ENCODE measurements around the gene MEX3A. TPM values are rescaled to one million over a fixed set of nuclear protein-coding genes. Genes with fewer than 3 reads are reported as not detected.
A peak's percentile ranks its signal among the peaks of the same experiment; 100 is the strongest.
"Not testable (repeated sequence)": the region's sequence is repeated elsewhere in the genome, so short reads cannot be mapped to it uniquely, and the experiment has no call there.

The MEX3A gene
- polyA plus RNA-seq, 2 of the 4 experiments (the other 2 are of a cell fraction) = 1.8 to 4.9 TPM

GRCh38 chr1:156042828-156043227 is 39.4 kb downstream of the MEX3A start (continued):
- no peak for TF ChIP-seq MAX (IDR thresholded peaks at IDR 0.05)
- TF ChIP-seq HMGXB4 (CRISPR knock-in tag; IDR thresholded peaks at IDR 0.05; ENCODE audit: borderline replicate concordance) = no peak

- H3K9me3 ChIP-seq; H3K4me2 ChIP-seq; DNase-seq (ENCODE audit: low read depth in 1 of 2, low spot score in 1 of 2); FAIRE-seq; ATAC-seq; H3K4me1 ChIP-seq; POLR2A ChIA-PET; CTCF ChIA-PET; H3K27ac ChIP-seq; H3K4me3 ChIP-seq: not testable (repeated sequence)
- WGBS (ENCODE audit: missing lambda C conversion rate) = 92% methylated on average over 4 of the region's 4 CpGs
Observed at GRCh38 chr1:156034991-156035390, 47.3 kb downstream of the MEX3A start.

- FAIRE-seq (no peak), DNase-seq (ENCODE audit: low read depth in 1 of 2, low spot score in 1 of 2) (no peak), ATAC-seq (no peak; a peak in 2 of 6 replicates)
- Histone ChIP-seq H3K4me1 (no peaks in the 10 kb centered on the region), H3K4me3 (no peak overlapping the region), H3K9me3 (no peaks in the 10 kb centered on the region), H3K4me2 (no peak overlapping the region), H3K27ac (no peak overlapping the region)
- POLR2A ChIA-PET = no interaction called here
- TF ChIP-seq CHD2 (IDR thresholded peaks at IDR 0.05; ENCODE audit: low read length, partially characterized antibody) (no peak), RNF2 (IDR thresholded peaks at IDR 0.05; ENCODE audit: borderline replicate concordance, low read depth) (no peak), MYC (IDR thresholded peaks at IDR 0.05; ENCODE audit: borderline replicate concordance, low read length) (no peak), E2F6 (IDR thresholded peaks at IDR 0.05; ENCODE audit: borderline replicate concordance, low read depth) (no peak), EHF (CRISPR knock-in tag; IDR thresholded peaks at IDR 0.05) (no peak), HOXB5 (CRISPR knock-in tag; IDR thresholded peaks at IDR 0.05) (no peak), BHLHE40 (IDR thresholded peaks at IDR 0.05; ENCODE audit: low read depth, low read length) (no peak), ELK1 (IDR thresholded peaks at IDR 0.05; ENCODE audit: low read depth, low read length) (no peak)
- WGBS (ENCODE audit: missing lambda C conversion rate) = 65% methylated on average over 6 of the region's 6 CpGs
- CTCF ChIA-PET = interaction anchor here (0.9 to 2.2 kb wide), 5 partner anchors 18 to 86 kb away, joined by 3 to 9 read pairs (median 5); partner anchors contain the start of genes LAMTOR2 and UBQLN4
Observed at GRCh38 chr1:156033011-156033410, 49.3 kb downstream of the MEX3A start.

- FAIRE-seq (no peak), DNase-seq (ENCODE audit: low read depth in 1 of 2, low spot score in 1 of 2) (no peak), ATAC-seq (peak in 1 of 2 experiments; percentile 11; a peak in 1 of 6 replicates)
- 81% methylated on average over 4 of the region's 4 CpGs for WGBS (ENCODE audit: missing lambda C conversion rate)
- peaks cover 4% of the 10 kb centered on the region; the same call in 2 of the 3 replicates for H3K4me1 ChIP-seq
- POLR2A ChIA-PET = no interaction called here
- CTCF ChIA-PET = interaction anchor here (0.5 to 4.8 kb wide), 5 partner anchors 11 to 40 kb away, joined by 3 to 20 read pairs (median 12); partner anchors contain the start of genes LAMTOR2 and UBQLN4
- no peaks in the 10 kb centered on the region for H3K9me3 ChIP-seq
- TF ChIP-seq TFCP2L1 (CRISPR knock-in tag; IDR thresholded peaks at IDR 0.05) = no peak
- no peak overlapping the region for H3K4me2 ChIP-seq
- H3K27ac ChIP-seq = no peak overlapping the region
- H3K4me3 ChIP-seq = no peak overlapping the region
Observed at GRCh38 chr1:156026588-156026987, 55.7 kb downstream of the MEX3A start.

GRCh38 chr1:156025876-156026275 is 56.4 kb downstream of the MEX3A start:
- peak overlapping the region; percentile 36; the same call in 2 of the 3 replicates for H3K4me2 ChIP-seq
- WGBS (ENCODE audit: missing lambda C conversion rate) = 22% methylated on average over 9 of the region's 9 CpGs
- ChIA-PET CTCF (interaction anchor here (0.5 to 4.8 kb wide), 9 partner anchors 12 to 43 kb away, joined by 3 to 20 read pairs (median 4); partner anchors contain the start of genes LAMTOR2 and UBQLN4), POLR2A (interaction anchor here (0.7 kb wide), 1 partner anchor 15 kb away, joined by 6 read pairs; no protein-coding TSS in a partner anchor)
- no peak for FAIRE-seq
- ATAC-seq = peak; percentile 96 to 98
- 0 out of 6 replicates have a peak overlapping the region, but pooled peaks of 1 of the 2 experiments have one; percentile 23 for H3K27ac ChIP-seq
- DNase-seq (ENCODE audit: low read depth in 1 of 2, low spot score in 1 of 2) = peak; percentile 72 to 78
- H3K4me3 ChIP-seq = no peak overlapping the region
- H3K9me3 ChIP-seq = no peaks in the 10 kb centered on the region
- H3K4me1 ChIP-seq = peaks cover 6% of the 10 kb centered on the region; the same call in 2 of the 3 replicates
- TF ChIP-seq RCOR1 (IDR thresholded peaks at IDR 0.05; ENCODE audit: low read depth, low read length) (no peak), SMC3 (IDR thresholded peaks at IDR 0.05) (0 out of 3 replicates have a peak, but pooled peaks have one; percentile 26), RAD21 (conservative IDR thresholded peaks at IDR 0.05 in 1 of 2, IDR thresholded peaks at IDR 0.05 in 1 of 2) (peak; percentile 18 to 46; a peak in 2 of 5 replicates), NPAS2 (CRISPR knock-in tag; IDR thresholded peaks at IDR 0.05; ENCODE audit: borderline replicate concordance) (no peak), RNF2 (IDR thresholded peaks at IDR 0.05; ENCODE audit: borderline replicate concordance, low read depth) (no peak), CTCF (IDR thresholded peaks at IDR 0.05) (peak; percentile 47), NR3C1 (IDR thresholded peaks at IDR 0.05) (no peak)

Data from A549 (cell line).